H1 (cell line): ENCODE data around the gene KRT24. TPM values are rescaled to one million over a fixed set of nuclear protein-coding genes. Genes with fewer than 3 reads are reported as not detected.

ENCODE experiments used
- CHD7 ChIP-seq: fragments of 300-600 bp; sonication (generic); IDR thresholded peaks from 2 replicates; pipeline ENCODE4 v1.7.1; 2012; ENCODE audit warnings: low read length, moderate library complexity, mild to moderate bottlenecking, inconsistent platforms; ENCODE audit not compliant: insufficient replicate concordance
- polyA plus RNA-seq, 7 experiments: library from polyadenylated mRNA; depleted of rRNA in 3 of 7; stranded (reverse) in 5 of 7; unstranded in 2 of 7; fragments of >200 nt in 5 of 7; fragments of 200-250 nt in 2 of 7; gene quantifications; 1 replicate in 5 of 7; 2 replicates in 1 of 7; 4 replicates in 1 of 7; pipeline versions ENCODE4 v1.2.1 to v1.2.3, GENCODE V29; 2011 to 2013; ENCODE audit warnings: missing spikeins in 2 of 7, mixed read lengths in 2 of 7
- total RNA-seq: library from RNA; stranded (reverse); fragmentation: NEBNext Ultra II Directional; extraction: Animal tissue kit (Norgen Biotek cat#: 25700); gene quantifications from 2 replicates; pipeline ENCODE4 v1.2.1, GENCODE V29; 2021
- TF ChIP-seq, protein P1 (sequence below): IDR thresholded peaks from 2 replicates; pipeline ENCODE4 v1.6.1; 2012; ENCODE audit warnings: inconsistent platforms

Gene KRT24
- total and polyA plus RNA-seq, 2 of the 8 experiments (the other 6 are each of a cell fraction or from before 2014, with no cell fraction given), result not detected

- no peak for TF ChIP-seq CHD7
- TF ChIP-seq, protein P1, sequence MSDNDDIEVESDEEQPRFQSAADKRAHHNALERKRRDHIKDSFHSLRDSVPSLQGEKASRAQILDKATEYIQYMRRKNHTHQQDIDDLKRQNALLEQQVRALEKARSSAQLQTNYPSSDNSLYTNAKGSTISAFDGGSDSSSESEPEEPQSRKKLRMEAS, result no peak
Observed at GRCh38 chr17:40724656-40725055, 21.1 kb upstream of the KRT24 start (continued).
